ENCODE measurements around the gene MTAP. TPM values are rescaled to one million over a fixed set of nuclear protein-coding genes. Genes with fewer than 3 reads are reported as not detected.

The MTAP gene
- total RNA-seq, 1 experiment from 2014 or later, result not detected

- POLR2A ChIA-PET, result no interaction called here
- intact Hi-C loops (cut with micrococcal nuclease), result no loop called here
- no peak for TF ChIP-seq CTCF (IDR thresholded peaks at IDR 0.05; ENCODE audit: unreplicated experiment)
- Mint-ChIP-seq H3K4me1 (ENCODE audit: insufficient read depth, unreplicated experiment) (no peaks in the 10 kb centered on the region), H3K27ac (ENCODE audit: low read depth, unreplicated experiment) (no peak overlapping the region), H3K9me3 (ENCODE audit: unreplicated experiment) (no peaks in the 10 kb centered on the region), H3K27me3 (ENCODE audit: insufficient read depth, unreplicated experiment) (no peaks in the 10 kb centered on the region), H3K4me3 (ENCODE audit: unreplicated experiment) (no peak overlapping the region), H3K36me3 (ENCODE audit: insufficient read depth, unreplicated experiment) (no peaks in the 10 kb centered on the region)
- no peak for DNase-seq (ENCODE audit: unreplicated experiment)
- BruUV-seq (replicated peaks), result no TSS peak
- CTCF ChIA-PET, result no interaction called here
These were observed 168.6 kb downstream of the MTAP start for GRCh38 chr9:21970800-21971640.

GRCh38 chr9:21972361-21972760, 169.9 kb downstream of the MTAP start:
- no TSS peak for BruUV-seq (replicated peaks)
- Mint-ChIP-seq H3K4me3 (ENCODE audit: unreplicated experiment) (no peak overlapping the region), H3K27me3 (ENCODE audit: insufficient read depth, unreplicated experiment) (no peaks in the 10 kb centered on the region), H3K36me3 (ENCODE audit: insufficient read depth, unreplicated experiment) (no peaks in the 10 kb centered on the region), H3K4me1 (ENCODE audit: insufficient read depth, unreplicated experiment) (no peaks in the 10 kb centered on the region), H3K9me3 (ENCODE audit: unreplicated experiment) (no peaks in the 10 kb centered on the region), H3K27ac (ENCODE audit: low read depth, unreplicated experiment) (no peak overlapping the region)
- POLR2A ChIA-PET, result no interaction called here
- DNase-seq (ENCODE audit: unreplicated experiment), result no peak
- no peak for TF ChIP-seq CTCF (IDR thresholded peaks at IDR 0.05; ENCODE audit: unreplicated experiment)
- CTCF ChIA-PET, result no interaction called here
- intact Hi-C loops (cut with micrococcal nuclease), result no loop called here

GRCh38 chr9:21974343-21974721, 171.9 kb downstream of the MTAP start:
- no peaks in the 10 kb centered on the region for H3K36me3 Mint-ChIP-seq (ENCODE audit: insufficient read depth, unreplicated experiment)

More at GRCh38 chr9:21974343-21974721, 171.9 kb downstream of the MTAP start:
- intact Hi-C loops (cut with micrococcal nuclease), result no loop called here
- H3K4me3 Mint-ChIP-seq (ENCODE audit: unreplicated experiment), result no peak overlapping the region
- no peak for DNase-seq (ENCODE audit: unreplicated experiment)
- BruUV-seq (replicated peaks), result no TSS peak
- ChIA-PET POLR2A (no interaction called here), CTCF (no interaction called here)
- no peak overlapping the region for H3K27ac Mint-ChIP-seq (ENCODE audit: low read depth, unreplicated experiment)
- H3K9me3 Mint-ChIP-seq (ENCODE audit: unreplicated experiment), result no peaks in the 10 kb centered on the region
- no peaks in the 10 kb centered on the region for H3K4me1 Mint-ChIP-seq (ENCODE audit: insufficient read depth, unreplicated experiment)
- no peak for TF ChIP-seq CTCF (IDR thresholded peaks at IDR 0.05; ENCODE audit: unreplicated experiment)
- H3K27me3 Mint-ChIP-seq (ENCODE audit: insufficient read depth, unreplicated experiment), result no peaks in the 10 kb centered on the region

Data from MCF 10A (cell line).